HFFc6 (cell line): ENCODE results near the gene KREMEN2. TPM values are rescaled to one million over a fixed set of nuclear protein-coding genes. Genes with fewer than 3 reads are reported as not detected.

Experiments used
- DNase-seq: peaks from one replicate; pipeline ENCODE4 v3.0.0-alpha.2; 2018
- H3K27ac Mint-ChIP-seq: 2 replicates; pipeline ENCODE4 v1.8.0; 2020; ENCODE audit warnings: mild to moderate bottlenecking, mixed read lengths
- H3K27me3 Mint-ChIP-seq: 2 replicates; pipeline ENCODE4 v1.8.0; 2021; ENCODE audit warnings: mild to moderate bottlenecking, moderate library complexity, mixed read lengths; ENCODE audit not compliant: insufficient read depth
- H3K36me3 Mint-ChIP-seq: 2 replicates; pipeline ENCODE4 v1.8.0; 2021; ENCODE audit warnings: low read depth, mixed read lengths
- H3K4me1 Mint-ChIP-seq: 2 replicates; pipeline ENCODE4 v1.8.0; 2020; ENCODE audit warnings: low read depth, mixed read lengths
- H3K4me3 Mint-ChIP-seq: 2 replicates; pipeline ENCODE4 v1.8.0; 2020; ENCODE audit warnings: mild to moderate bottlenecking, moderate library complexity, mixed read lengths
- H3K9me3 Mint-ChIP-seq: 2 replicates; pipeline ENCODE4 v1.8.0; 2020; ENCODE audit warnings: mild to moderate bottlenecking, mixed read lengths
- CTCF ChIP-seq: fragments of 200-600 bp; sonication (generic); IDR thresholded peaks from 2 replicates; pipeline ENCODE4 v1.5.0; 2021; ENCODE audit warnings: antibody characterized with exemption, mild to moderate bottlenecking
- total RNA-seq, 6 experiments: library from RNA; stranded (reverse); fragmentation: NEBNext Ultra II Directional; extraction: Animal tissue kit (Norgen Biotek cat#: 25700); gene quantifications; 2 replicates in 1 of 6; 3 replicates in 5 of 6; pipeline ENCODE4 v1.2.3, GENCODE V29; 2021

KREMEN2 gene
- total RNA-seq, 6 experiments from 2014 or later = not detected

- TF ChIP-seq CTCF = no peak
- H3K9me3 Mint-ChIP-seq = no peaks in the 10 kb centered on the region
- peak overlapping the region; percentile 66 for H3K27ac Mint-ChIP-seq
- peaks cover 24% of the 10 kb centered on the region for H3K4me1 Mint-ChIP-seq
- H3K36me3 Mint-ChIP-seq = no peaks in the 10 kb centered on the region
- no peak for DNase-seq
- H3K27me3 Mint-ChIP-seq = peaks cover 3% of the 10 kb centered on the region; the same call in 1 of the 2 replicates
- peak overlapping the region; percentile 88 for H3K4me3 Mint-ChIP-seq
These were observed 15.7 kb downstream of the KREMEN2 start for GRCh38 chr16:2979669-2980226.

- DNase-seq = peak; percentile 67
- Mint-ChIP-seq H3K9me3 (no peaks in the 10 kb centered on the region), H3K4me1 (peaks cover 24% of the 10 kb centered on the region), H3K27me3 (peaks cover 5% of the 10 kb centered on the region; the same call in 1 of the 2 replicates), H3K27ac (peak within 1 kb of the TSS; percentile 73), H3K36me3 (no peaks in the 10 kb centered on the region), H3K4me3 (peak within 1 kb of the TSS; percentile 88)
- no peak for TF ChIP-seq CTCF
These were observed 16.4 kb downstream of the KREMEN2 start, which contains the start of gene PKMYT1 for GRCh38 chr16:2980227-2981176. Gene PKMYT1 (minus strand): TSS chr16:2980446. CDS start chr16:2979657, 789 bp downstream.

GRCh38 chr16:2981177-2981898, 17.3 kb downstream of the KREMEN2 start:
- Mint-ChIP-seq H3K27ac (peak overlapping the region; percentile 73), H3K4me1 (peaks cover 24% of the 10 kb centered on the region), H3K27me3 (peaks cover 7% of the 10 kb centered on the region), H3K36me3 (no peaks in the 10 kb centered on the region), H3K4me3 (peak overlapping the region; percentile 83), H3K9me3 (no peaks in the 10 kb centered on the region)
- DNase-seq = no peak
- TF ChIP-seq CTCF = no peak

GRCh38 chr16:2981899-2982250, 17.8 kb downstream of the KREMEN2 start:
- TF ChIP-seq CTCF = no peak
- peak overlapping the region; percentile 73 for H3K4me3 Mint-ChIP-seq
- no peak for DNase-seq
- H3K4me1 Mint-ChIP-seq = peaks cover 24% of the 10 kb centered on the region
- peaks cover 11% of the 10 kb centered on the region for H3K27me3 Mint-ChIP-seq
- no peaks in the 10 kb centered on the region for H3K9me3 Mint-ChIP-seq
- peak overlapping the region; percentile 59 for H3K27ac Mint-ChIP-seq
- no peaks in the 10 kb centered on the region for H3K36me3 Mint-ChIP-seq

- peaks cover 12% of the 10 kb centered on the region for H3K27me3 Mint-ChIP-seq
- DNase-seq = no peak
- no peaks in the 10 kb centered on the region for H3K36me3 Mint-ChIP-seq
- peaks cover 24% of the 10 kb centered on the region for H3K4me1 Mint-ChIP-seq
- H3K4me3 Mint-ChIP-seq = no peak overlapping the region
- TF ChIP-seq CTCF = no peak
- no peak overlapping the region for H3K27ac Mint-ChIP-seq
- no peaks in the 10 kb centered on the region for H3K9me3 Mint-ChIP-seq
These were observed 18.3 kb downstream of the KREMEN2 start for GRCh38 chr16:2982402-2982801.
